Neural progenitor cell (in vitro differentiated cells): ENCODE data around the gene LGALSL. TPM values are rescaled to one million over a fixed set of nuclear protein-coding genes. Genes with fewer than 3 reads are reported as not detected.

Experiments
- DNase-seq: peaks from one replicate; pipeline ENCODE4 v3.0.0-alpha.2; 2016; ENCODE audit warnings: low spot score
- H2AFZ ChIP-seq: fragments of 200-600 bp; sonication (generic); replicated peaks from 2 replicates; pipeline ENCODE4 v1.6.1; 2016; ENCODE audit warnings: antibody characterized with exemption
- H3F3A ChIP-seq: fragments of 200-600 bp; sonication (generic); 2 replicates; pipeline ENCODE4 v1.6.1; 2016; ENCODE audit warnings: antibody characterized with exemption, low read depth
- H3K27ac ChIP-seq: fragments of 200-600 bp; sonication (generic); 2 replicates; pipeline ENCODE4 v1.5.1; 2016; ENCODE audit warnings: mild to moderate bottlenecking
- H3K27me3 ChIP-seq: fragments of 200-600 bp; sonication (generic); 2 replicates; pipeline ENCODE4 v1.6.1; 2016; ENCODE audit warnings: mild to moderate bottlenecking, moderate library complexity
- H3K36me3 ChIP-seq: fragments of 200-600 bp; sonication (generic); 2 replicates; pipeline ENCODE4 v1.5.1; 2016
- H3K4me1 ChIP-seq: fragments of 200-600 bp; sonication (generic); 2 replicates; pipeline ENCODE4 v1.6.1; 2016; ENCODE audit warnings: mixed run types
- H3K4me2 ChIP-seq: fragments of 200-600 bp; sonication (generic); 2 replicates; pipeline ENCODE4 v1.6.1; 2016
- H3K4me3 ChIP-seq: fragments of 200-600 bp; sonication (generic); 2 replicates; pipeline ENCODE4 v1.5.1; 2016
- H3K79me2 ChIP-seq: fragments of 200-600 bp; sonication (generic); 2 replicates; pipeline ENCODE4 v1.6.1; 2016; ENCODE audit warnings: low read depth
- H3K9ac ChIP-seq: fragments of 200-600 bp; sonication (generic); 2 replicates; pipeline ENCODE4 v1.6.1; 2016
- H3K9me3 ChIP-seq: fragments of 200-600 bp; sonication (generic); 2 replicates; pipeline ENCODE4 v1.5.1; 2016; ENCODE audit warnings: low read depth
- H4K20me1 ChIP-seq: fragments of 200-600 bp; sonication (generic); 2 replicates; pipeline ENCODE4 v1.6.1; 2016; ENCODE audit warnings: low read depth
- H3K27ac Mint-ChIP-seq: 3 replicates; pipeline ENCODE4 v1.8.0; 2021; ENCODE audit warnings: mixed read lengths
- H3K27me3 Mint-ChIP-seq: 2 replicates; pipeline ENCODE4 v1.8.0; 2022; ENCODE audit warnings: low read depth, mild to moderate bottlenecking, inconsistent platforms, moderate library complexity, mixed read lengths; ENCODE audit not compliant: insufficient read depth
- H3K36me3 Mint-ChIP-seq: 3 replicates; pipeline ENCODE4 v1.8.0; 2021; ENCODE audit warnings: mixed read lengths
- H3K4me1 Mint-ChIP-seq: 3 replicates; pipeline ENCODE4 v1.8.0; 2021; ENCODE audit warnings: mixed read lengths
- H3K4me3 Mint-ChIP-seq: 3 replicates; pipeline ENCODE4 v1.8.0; 2021; ENCODE audit warnings: mild to moderate bottlenecking, moderate library complexity, mixed read lengths
- H3K9me3 Mint-ChIP-seq: 3 replicates; pipeline ENCODE4 v1.8.0; 2020; ENCODE audit warnings: mixed read lengths
- CTCF ChIP-seq: fragments of 200-600 bp; sonication (generic); IDR thresholded peaks from 2 replicates; pipeline ENCODE4 v1.5.1; 2017; ENCODE audit warnings: antibody characterized with exemption, mild to moderate bottlenecking
- EZH2 ChIP-seq: fragments of 200-600 bp; sonication (generic); IDR thresholded peaks from 2 replicates; pipeline ENCODE4 v1.6.1; 2017; ENCODE audit warnings: antibody characterized with exemption, mild to moderate bottlenecking, moderate library complexity
- EZH2phosphoT487 ChIP-seq: fragments of 200-600 bp; sonication (generic); IDR thresholded peaks from 2 replicates; pipeline ENCODE4 v1.6.1; 2017; ENCODE audit warnings: antibody characterized with exemption
- total RNA-seq: library from RNA; depleted of rRNA; stranded (reverse); fragments of >200 nt; gene quantifications from 2 replicates; pipeline ENCODE4 v1.2.3, GENCODE V29; 2015; ENCODE audit warnings: low replicate concordance

The LGALSL gene
- total RNA-seq, 1 donor from 2014 or later, result 31.1 TPM

GRCh38 chr2:64498438-64498837 is 44.5 kb downstream of the LGALSL start:
- Mint-ChIP-seq H3K36me3 (no peaks in the 10 kb centered on the region), H3K27ac (no peak overlapping the region)
- no peaks in the 10 kb centered on the region for H3K36me3 ChIP-seq

GRCh38 chr2:64500549-64500948 is 46.6 kb downstream of the LGALSL start:
- no peak overlapping the region for H2AFZ ChIP-seq
- H3K27me3 Mint-ChIP-seq, result peaks cover 2% of the 10 kb centered on the region

More at GRCh38 chr2:64498438-64498837, 44.5 kb downstream of the LGALSL start:
- Mint-ChIP-seq H3K27me3 (no peaks in the 10 kb centered on the region), H3K9me3 (no peaks in the 10 kb centered on the region), H3K4me3 (no peak overlapping the region), H3K4me1 (no peaks in the 10 kb centered on the region)
- Histone ChIP-seq H3K79me2 (no peaks in the 10 kb centered on the region), H3K27me3 (no peaks in the 10 kb centered on the region), H3K9me3 (no peaks in the 10 kb centered on the region), H3K4me3 (no peak overlapping the region), H3K27ac (no peak overlapping the region), H2AFZ (no peak overlapping the region), H3K9ac (no peak overlapping the region), H4K20me1 (no peaks in the 10 kb centered on the region), H3K4me1 (no peaks in the 10 kb centered on the region), H3F3A (no peaks in the 10 kb centered on the region), H3K4me2 (no peak overlapping the region)
- DNase-seq, result no peak
- TF ChIP-seq EZH2 (no peak), CTCF (no peak), EZH2phosphoT487 (no peak)

GRCh38 chr2:64501946-64502345 is 48.0 kb downstream of the LGALSL start:
- no peaks in the 10 kb centered on the region for H3K27me3 ChIP-seq
- H3K9me3 ChIP-seq, result no peaks in the 10 kb centered on the region
- H4K20me1 ChIP-seq, result no peaks in the 10 kb centered on the region
- H3K9me3 Mint-ChIP-seq, result no peaks in the 10 kb centered on the region
- no peaks in the 10 kb centered on the region for H3K36me3 ChIP-seq
- no peaks in the 10 kb centered on the region for H3K4me1 ChIP-seq
- no peaks in the 10 kb centered on the region for H3K36me3 Mint-ChIP-seq
- TF ChIP-seq CTCF, result no peak
- no peak for TF ChIP-seq EZH2phosphoT487
- no peak for TF ChIP-seq EZH2
- no peaks in the 10 kb centered on the region for H3K4me1 Mint-ChIP-seq
- no peaks in the 10 kb centered on the region for H3K79me2 ChIP-seq
- H3F3A ChIP-seq, result no peaks in the 10 kb centered on the region
- no peak overlapping the region for H3K27ac Mint-ChIP-seq
- H2AFZ ChIP-seq, result no peak overlapping the region
- no peak for DNase-seq
- peaks cover 2% of the 10 kb centered on the region for H3K27me3 Mint-ChIP-seq
- no peak overlapping the region for H3K4me2 ChIP-seq
- H3K4me3 ChIP-seq, result no peak overlapping the region
- H3K4me3 Mint-ChIP-seq, result no peak overlapping the region
- H3K27ac ChIP-seq, result no peak overlapping the region
- no peak overlapping the region for H3K9ac ChIP-seq

More at GRCh38 chr2:64500549-64500948, 46.6 kb downstream of the LGALSL start:
- no peaks in the 10 kb centered on the region for H3K36me3 Mint-ChIP-seq
- Histone ChIP-seq H3K4me3 (no peak overlapping the region), H3K4me1 (no peaks in the 10 kb centered on the region), H4K20me1 (no peaks in the 10 kb centered on the region), H3K9me3 (no peaks in the 10 kb centered on the region), H3K27me3 (no peaks in the 10 kb centered on the region), H3K36me3 (no peaks in the 10 kb centered on the region), H3K9ac (no peak overlapping the region), H3K27ac (no peak overlapping the region), H3K4me2 (no peak overlapping the region), H3F3A (no peaks in the 10 kb centered on the region), H3K79me2 (no peaks in the 10 kb centered on the region)
- TF ChIP-seq CTCF, result no peak
- no peak for TF ChIP-seq EZH2phosphoT487
- no peak for DNase-seq
- H3K4me1 Mint-ChIP-seq, result no peaks in the 10 kb centered on the region
- H3K27ac Mint-ChIP-seq, result no peak overlapping the region
- no peaks in the 10 kb centered on the region for H3K9me3 Mint-ChIP-seq
- no peak overlapping the region for H3K4me3 Mint-ChIP-seq
